Heart right ventricle (tissue), 16 donors: ENCODE results near the gene DCLK1. TPM values are rescaled to one million over a fixed set of nuclear protein-coding genes. Genes with fewer than 3 reads are reported as not detected.

Experiments
- ATAC-seq, 8 donors: fragments of 200-7000 bp; cut with Tn5 transposase; one replicate each; pipeline ENCODE4 v1.9.1; 2020; ENCODE audit warnings: mild to moderate bottlenecking in 8 of 8, moderate library complexity in 8 of 8, moderate number of reproducible peaks in 1 of 8
- DNase-seq, 2 donors: peaks; one replicate each; pipeline ENCODE4 v3.0.0-alpha.2; 2020
- H3K27ac ChIP-seq, 10 donors: fragments of 200-600 bp; sonication (generic) in 2 of 10; one replicate each; pipeline versions ENCODE4 v1.5.0 to v1.8.0; 2020 to 2022; ENCODE audit warnings: mild to moderate bottlenecking in 3 of 10
- H3K27me3 ChIP-seq, 7 donors: fragments of 200-600 bp; one replicate each; pipeline ENCODE4 v1.8.0; 2021 to 2022; ENCODE audit warnings: mild to moderate bottlenecking in 2 of 7
- H3K36me3 ChIP-seq, 9 donors: fragments of 200-600 bp; sonication (generic) in 1 of 9; one replicate each; pipeline versions ENCODE4 v1.5.0 to v1.8.0; 2020 to 2022; ENCODE audit warnings: mild to moderate bottlenecking in 2 of 9
- H3K4me1 ChIP-seq, 9 donors: fragments of 200-600 bp; sonication (generic) in 1 of 9; one replicate each; pipeline versions ENCODE4 v1.5.0 to v1.8.0; 2020 to 2022; ENCODE audit warnings: mild to moderate bottlenecking in 4 of 9
- H3K4me3 ChIP-seq, 10 donors: fragments of 200-600 bp; sonication (generic) in 2 of 10; one replicate each; pipeline versions ENCODE4 v1.5.0 to v1.8.0; 2020 to 2022; ENCODE audit warnings: mild to moderate bottlenecking in 7 of 10, moderate library complexity in 2 of 10
- H3K9me3 ChIP-seq, 11 donors: fragments of 200-600 bp in 10 of 11; sonication (generic) in 2 of 11; one replicate each; pipeline versions ENCODE4 v1.5.0 to v1.8.0; 2013 to 2022; ENCODE audit warnings: mild to moderate bottlenecking in 2 of 11, control low read depth in 1 of 11, moderate library complexity in 1 of 11
- CTCF ChIP-seq, 9 donors: fragments of 200-600 bp; sonication (generic) in 2 of 9; IDR thresholded peaks; one replicate each; pipeline versions ENCODE4 v1.5.0 to v1.8.0; 2021 to 2022; ENCODE audit warnings: antibody characterized with exemption in 9 of 9, mild to moderate bottlenecking in 5 of 9, moderate library complexity in 1 of 9
- WGBS, 2 donors: extraction: QIAGEN DNeasy Blood & Tissue Kit; methylation state at CpG; one replicate each; pipeline ENCODE4 v1.1.7; 2013; ENCODE audit warnings: inconsistent platforms in 1 of 2; 5-methylcytosine and 5-hydroxymethylcytosine counted together
- intact Hi-C, 10 donors: fragments of 100-400 bp; cut with DNase I; formaldehyde crosslinking; loops; one replicate each; pipeline versions ENCODE4 v1.11.1 to v1.14.2; 2022
- polyA plus RNA-seq, 2 donors: library from polyadenylated mRNA; stranded (reverse); fragments of 200-250 nt; gene quantifications; one replicate each; pipeline ENCODE4 v1.2.3, GENCODE V29; 2013
- total RNA-seq, 10 donors: library from RNA; stranded (reverse); fragmentation: NEBNext Ultra II Directional in 3 of 10; extraction: Animal tissue kit (Norgen Biotek cat#: 25700) in 3 of 10; gene quantifications; one replicate each; pipeline versions ENCODE4 v1.2.1 to v1.2.4, GENCODE V29; 2021 to 2023
- donor health status: Arrhythmogenic right ventricular cardiomyopathy.
- donor health status: ischemic (EF 13 %, LVEDD 7.1; RV severe dilation, severe dysfunction).
- donor health status: healthy with polysubstance abuse.
- donor health status: DM: no; HTN: yes; CAD: no.
- donor health status: DM: no; HTN: no; CAD: no.
- donor health status: ischemic (EF 25% LVEDD 6.9; RV normal size, moderate dysfunction).
- donor health status: ischemic (EF 25% LVEDD 5.7; RV mildly dilated, moderate dysfunction).
- donor health status: healthy.
- donor health status: DM: yes; HTN: yes; CAD: no.
- donor health status: Ischemic cardiomyopathy.
- donor health status: ischemic (EF 35%, LVEDD 5.7; RV mildly dilated, moderate dysfunction).
- donor health status: nonischemic (EF 11% LVEDD 7.7; RV severe dilation, severe dysfunction).
- donor health status: DM: yes; HTN: yes; CAD: no.
- donor health status: PGD.
- donor health status: ischemic (EF 29% LVEDD 5.4; RV normal size, mild dysfunction).
- donor health status: nonischemic (EF 23%, LVEDD 6.1; RV moderate dilation, normal function).

The DCLK1 gene
- total and polyA plus RNA-seq, 12 donors, result 3.4 to 16.9 (median 9.1) TPM

GRCh38 chr13:35744144-35744543 is 387.0 kb downstream of the DCLK1 start:
- ATAC-seq, result peak in 1 of 8 donors; percentile 17
- peaks cover 0 to 6% (median 0%) of the 10 kb centered on the region in 11 donors for H3K9me3 ChIP-seq
- H3K27me3 ChIP-seq, result no peaks in the 10 kb centered on the region
- 66% methylated on average over 2 of the region's 2 CpGs for WGBS, 2 donors
- H3K4me3 ChIP-seq, result no peak overlapping the region
- DNase-seq, result no peak
- H3K36me3 ChIP-seq, result no peaks in the 10 kb centered on the region
- H3K27ac ChIP-seq, result no peak overlapping the region
- TF ChIP-seq CTCF (IDR thresholded peaks at IDR 0.05), result no peak
- intact Hi-C loops, result no loop called here
- H3K4me1 ChIP-seq, result peaks cover 0 to 16% (median 4%) of the 10 kb centered on the region in 9 donors

GRCh38 chr13:35743165-35743564 is 388.0 kb downstream of the DCLK1 start:
- intact Hi-C loops, result no loop called here

GRCh38 chr13:35741657-35742056 is 389.5 kb downstream of the DCLK1 start:
- H3K36me3 ChIP-seq, result no peaks in the 10 kb centered on the region
- H3K4me3 ChIP-seq, result no peak overlapping the region
- no peak overlapping the region for H3K27ac ChIP-seq
- no peaks in the 10 kb centered on the region for H3K27me3 ChIP-seq
- peaks cover 0 to 16% (median 4%) of the 10 kb centered on the region in 9 donors for H3K4me1 ChIP-seq
- no peak for ATAC-seq
- peaks cover 0 to 6% (median 0%) of the 10 kb centered on the region in 11 donors for H3K9me3 ChIP-seq
- 81 to 82% methylated on average over 5 of the region's 5 CpGs for WGBS, 2 donors
- intact Hi-C loops, result no loop called here
- TF ChIP-seq CTCF (IDR thresholded peaks at IDR 0.05), result no peak
- no peak for DNase-seq

More at GRCh38 chr13:35743165-35743564, 388.0 kb downstream of the DCLK1 start:
- Histone ChIP-seq H3K4me1 (peaks cover 0 to 16% (median 4%) of the 10 kb centered on the region in 9 donors), H3K36me3 (no peaks in the 10 kb centered on the region), H3K27ac (no peak overlapping the region), H3K4me3 (no peak overlapping the region), H3K9me3 (peaks cover 0 to 6% (median 0%) of the 10 kb centered on the region in 11 donors), H3K27me3 (no peaks in the 10 kb centered on the region)
- no peak for DNase-seq
- WGBS, 2 donors, result 72 to 78% methylated on average over 3 of the region's 3 CpGs
- TF ChIP-seq CTCF (IDR thresholded peaks at IDR 0.05), result no peak
- ATAC-seq, result no peak

GRCh38 chr13:35736876-35737275 is 394.3 kb downstream of the DCLK1 start:
- intact Hi-C loops, result loop anchor here in 1 of 10 donors (10.0 kb wide), 1 partner anchor 218 kb away; no protein-coding TSS in a partner anchor
- no peak overlapping the region for H3K4me3 ChIP-seq
- DNase-seq (no peak), ATAC-seq (no peak)
- 45 to 48% methylated on average over 2 of the region's 2 CpGs for WGBS, 2 donors
- H3K9me3 ChIP-seq, result peaks cover 0 to 6% (median 0%) of the 10 kb centered on the region in 11 donors
- no peak for TF ChIP-seq CTCF (IDR thresholded peaks at IDR 0.05)
- H3K4me1 ChIP-seq, result peaks cover 0 to 26% (median 15%) of the 10 kb centered on the region in 9 donors
- H3K27ac ChIP-seq, result no peak overlapping the region
- no peaks in the 10 kb centered on the region for H3K27me3 ChIP-seq
- H3K36me3 ChIP-seq, result no peaks in the 10 kb centered on the region
